Mesothelial cell of epicardium (in vitro differentiated cells): ENCODE data around the gene CDHR3. TPM values are rescaled to one million over a fixed set of nuclear protein-coding genes. Genes with fewer than 3 reads are reported as not detected.

Experiments
- DNase-seq, 2 experiments: peaks; one replicate each; pipeline ENCODE4 v3.0.0; 2021; ENCODE audit warnings: low spot score in 2 of 2; ENCODE audit not compliant: unreplicated experiment in 2 of 2
- H3K27ac Mint-ChIP-seq: 2 replicates; pipeline ENCODE4 v1.8.0; 2021; ENCODE audit warnings: mixed read lengths
- H3K27me3 Mint-ChIP-seq: 2 replicates; pipeline ENCODE4 v1.8.0; 2021; ENCODE audit warnings: low read depth, mixed read lengths
- H3K36me3 Mint-ChIP-seq: 2 replicates; pipeline ENCODE4 v1.8.0; 2021; ENCODE audit warnings: mixed read lengths
- H3K4me1 Mint-ChIP-seq: 2 replicates; pipeline ENCODE4 v1.8.0; 2021; ENCODE audit warnings: mixed read lengths
- H3K4me3 Mint-ChIP-seq: 2 replicates; pipeline ENCODE4 v1.8.0; 2021; ENCODE audit warnings: mild to moderate bottlenecking, moderate library complexity, mixed read lengths
- H3K9me3 Mint-ChIP-seq: 2 replicates; pipeline ENCODE4 v1.8.0; 2021; ENCODE audit warnings: mixed read lengths
- total RNA-seq: library from RNA; stranded (reverse); gene quantifications from 3 replicates; pipeline ENCODE4 v1.2.1, GENCODE V29; 2021
- TF ChIP-seq, protein P1 (sequence below): fragments of 200-600 bp; sonication (generic); IDR thresholded peaks from one replicate; pipeline ENCODE4 v1.5.0; 2021; ENCODE audit warnings: antibody characterized with exemption; ENCODE audit not compliant: unreplicated experiment

The CDHR3 gene
- total RNA-seq, 1 donor from 2014 or later = 3.2 TPM

DNA sequence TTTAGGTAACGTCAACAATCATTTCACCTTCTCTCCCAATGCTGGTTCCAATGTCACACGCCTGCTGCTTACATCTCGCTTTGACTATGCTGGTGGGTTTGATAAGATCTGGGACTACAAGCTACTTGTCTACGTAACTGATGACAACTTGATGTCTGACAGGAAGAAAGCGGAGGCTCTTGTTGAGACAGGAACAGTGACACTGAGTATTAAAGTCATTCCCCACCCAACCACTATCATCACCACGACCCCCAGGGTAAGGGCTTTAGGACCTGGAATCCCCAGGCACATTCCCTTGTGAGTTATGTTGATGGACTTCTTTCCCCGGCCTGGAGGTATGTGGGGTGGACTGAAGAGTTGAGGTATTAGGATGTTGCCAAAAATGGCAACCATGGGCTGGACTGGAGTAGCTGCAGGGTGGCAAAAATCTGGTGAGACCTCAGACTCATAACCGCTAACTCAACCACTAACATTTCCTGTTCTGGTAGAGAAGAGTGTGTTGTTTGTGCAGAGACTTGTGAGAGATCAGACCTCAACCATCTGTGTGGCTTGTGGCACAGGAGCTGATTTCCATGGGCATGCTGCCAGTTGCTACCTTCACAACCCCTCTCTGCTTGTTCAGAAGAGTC lies 59.2 kb downstream of the CDHR3 start:
- TF ChIP-seq, protein P1, sequence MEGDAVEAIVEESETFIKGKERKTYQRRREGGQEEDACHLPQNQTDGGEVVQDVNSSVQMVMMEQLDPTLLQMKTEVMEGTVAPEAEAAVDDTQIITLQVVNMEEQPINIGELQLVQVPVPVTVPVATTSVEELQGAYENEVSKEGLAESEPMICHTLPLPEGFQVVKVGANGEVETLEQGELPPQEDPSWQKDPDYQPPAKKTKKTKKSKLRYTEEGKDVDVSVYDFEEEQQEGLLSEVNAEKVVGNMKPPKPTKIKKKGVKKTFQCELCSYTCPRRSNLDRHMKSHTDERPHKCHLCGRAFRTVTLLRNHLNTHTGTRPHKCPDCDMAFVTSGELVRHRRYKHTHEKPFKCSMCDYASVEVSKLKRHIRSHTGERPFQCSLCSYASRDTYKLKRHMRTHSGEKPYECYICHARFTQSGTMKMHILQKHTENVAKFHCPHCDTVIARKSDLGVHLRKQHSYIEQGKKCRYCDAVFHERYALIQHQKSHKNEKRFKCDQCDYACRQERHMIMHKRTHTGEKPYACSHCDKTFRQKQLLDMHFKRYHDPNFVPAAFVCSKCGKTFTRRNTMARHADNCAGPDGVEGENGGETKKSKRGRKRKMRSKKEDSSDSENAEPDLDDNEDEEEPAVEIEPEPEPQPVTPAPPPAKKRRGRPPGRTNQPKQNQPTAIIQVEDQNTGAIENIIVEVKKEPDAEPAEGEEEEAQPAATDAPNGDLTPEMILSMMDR = no peak
- H3K27ac Mint-ChIP-seq = no peak overlapping the region

DNA sequence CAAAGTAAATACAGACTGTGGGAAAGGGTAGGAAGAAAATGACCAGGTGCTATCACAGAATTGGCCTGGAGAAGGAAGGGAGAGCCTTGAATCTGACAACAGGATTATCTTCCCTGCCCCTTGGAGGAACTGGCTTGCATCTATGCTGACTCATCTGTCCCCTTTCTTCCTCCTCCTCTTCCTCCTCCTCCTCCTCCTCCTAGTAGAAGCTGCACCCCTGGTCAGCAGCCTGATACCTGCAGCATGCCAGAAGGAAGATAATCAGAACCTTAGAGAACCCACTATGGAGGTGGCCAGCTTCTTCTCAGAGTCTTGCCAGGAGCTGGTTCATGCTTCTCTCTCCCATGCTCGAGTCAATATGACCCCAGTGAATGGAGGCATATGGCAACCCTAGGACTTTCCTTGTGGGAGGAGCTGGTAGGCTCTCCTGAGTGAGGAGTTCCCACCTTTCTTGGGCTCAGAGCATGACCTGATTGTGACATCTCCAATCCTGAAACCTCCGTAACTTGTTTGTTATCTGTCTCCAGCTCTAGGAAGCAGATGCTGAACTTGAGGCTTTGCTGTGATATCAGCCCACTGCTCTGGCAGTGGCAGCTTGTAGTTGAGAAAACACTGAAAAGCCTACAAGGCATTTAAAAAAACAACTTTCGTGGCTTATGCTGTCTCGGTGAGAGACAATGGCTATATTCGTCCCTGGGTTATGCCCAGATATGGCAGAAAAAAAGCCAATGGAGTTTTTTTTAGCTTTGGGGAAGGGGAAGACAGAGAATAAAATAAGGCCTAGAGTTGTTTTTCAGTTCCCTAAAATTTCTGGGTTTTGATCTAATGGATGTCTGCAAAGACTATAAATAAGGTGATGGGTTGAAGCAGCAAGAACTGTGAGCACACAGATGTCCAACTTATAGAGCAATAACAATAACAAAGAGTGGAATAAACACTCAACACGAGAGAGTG lies 60.6 kb downstream of the CDHR3 start:
- Mint-ChIP-seq H3K27me3 (no peaks in the 10 kb centered on the region), H3K4me1 (peaks cover 20% of the 10 kb centered on the region), H3K36me3 (no peaks in the 10 kb centered on the region), H3K9me3 (no peaks in the 10 kb centered on the region), H3K4me3 (no peak overlapping the region), H3K27ac (no peak overlapping the region)
- DNase-seq = no peak
- TF ChIP-seq, protein P1 = no peak

More for the DNA sequence above, 59.2 kb downstream of the CDHR3 start:
- Mint-ChIP-seq H3K4me1 (peaks cover 22% of the 10 kb centered on the region), H3K4me3 (no peak overlapping the region), H3K27me3 (no peaks in the 10 kb centered on the region), H3K36me3 (no peaks in the 10 kb centered on the region), H3K9me3 (no peaks in the 10 kb centered on the region)
- DNase-seq = no peak

DNA sequence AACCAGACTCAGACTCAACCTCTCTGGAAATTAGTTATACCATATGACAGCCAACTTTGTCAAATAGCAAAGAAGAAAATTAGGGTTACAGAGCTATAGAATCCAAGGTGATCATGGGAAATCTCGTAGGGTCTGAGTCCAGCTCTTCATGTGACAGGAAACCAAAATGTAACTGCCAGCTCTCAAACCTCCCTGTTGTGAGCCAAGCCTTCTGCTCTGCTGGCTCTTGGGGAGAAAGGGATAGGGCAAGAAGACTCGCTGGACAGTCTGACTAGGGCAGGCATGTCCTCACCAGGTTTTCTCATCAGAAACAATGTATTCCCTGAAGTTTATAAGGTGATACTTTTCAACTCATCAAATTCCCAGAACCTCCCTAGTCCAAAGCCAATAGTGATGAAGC lies 63.0 kb downstream of the CDHR3 start:
- no peak overlapping the region for H3K27ac Mint-ChIP-seq
- TF ChIP-seq, protein P1 = no peak
- no peak overlapping the region for H3K4me3 Mint-ChIP-seq
- peaks cover 3% of the 10 kb centered on the region for H3K4me1 Mint-ChIP-seq
- no peaks in the 10 kb centered on the region for H3K27me3 Mint-ChIP-seq
- no peaks in the 10 kb centered on the region for H3K36me3 Mint-ChIP-seq
- no peak for DNase-seq
- H3K9me3 Mint-ChIP-seq = no peaks in the 10 kb centered on the region

DNA sequence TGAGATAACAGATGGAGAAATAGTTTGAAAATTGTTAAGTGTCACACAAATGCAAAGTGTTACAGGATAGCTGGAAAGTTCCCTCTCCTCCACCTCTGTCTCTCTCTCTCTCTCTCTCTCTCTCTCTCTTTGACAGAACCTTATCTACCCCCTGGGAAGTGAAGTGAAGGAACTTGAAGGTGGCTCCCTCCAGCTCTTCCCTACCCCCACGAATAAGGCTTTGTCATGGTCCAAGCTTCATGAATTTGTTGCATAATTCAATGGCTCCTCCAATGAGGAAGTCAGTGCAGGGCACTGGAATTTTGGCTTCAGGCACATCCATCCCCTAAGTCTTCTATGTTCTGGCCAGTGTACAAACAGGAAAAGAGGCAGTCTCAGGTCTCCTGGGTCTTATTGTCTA lies 66.4 kb downstream of the CDHR3 start:
- TF ChIP-seq, protein P1 = no peak
- no peaks in the 10 kb centered on the region for H3K9me3 Mint-ChIP-seq
- no peak for DNase-seq
- H3K27me3 Mint-ChIP-seq = peaks cover 5% of the 10 kb centered on the region
- no peak overlapping the region for H3K27ac Mint-ChIP-seq
- peaks cover 10% of the 10 kb centered on the region for H3K4me1 Mint-ChIP-seq
- H3K36me3 Mint-ChIP-seq = peaks cover 1% of the 10 kb centered on the region
- no peak overlapping the region for H3K4me3 Mint-ChIP-seq

DNA sequence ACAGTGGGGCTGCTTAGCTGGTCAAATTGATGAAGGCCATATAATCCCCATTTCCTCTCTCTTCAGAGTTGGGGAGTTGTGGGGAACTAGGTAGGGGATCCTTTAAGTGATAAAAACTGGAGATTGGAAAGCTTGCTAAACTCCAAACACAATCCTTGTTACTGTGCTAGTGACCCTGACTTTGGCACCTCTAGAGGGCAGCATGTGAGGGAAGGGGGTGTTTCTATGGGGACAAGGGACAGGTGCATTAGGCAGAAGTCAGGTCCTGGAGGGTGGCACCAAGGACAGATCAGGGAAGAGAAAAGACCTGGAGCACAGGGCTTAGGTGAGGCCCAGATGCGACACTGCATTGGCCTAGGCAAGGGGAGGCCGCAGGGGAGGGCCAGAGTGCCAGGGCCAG lies 66.9 kb downstream of the CDHR3 start:
- no peak overlapping the region for H3K27ac Mint-ChIP-seq
- H3K27me3 Mint-ChIP-seq = peaks cover 5% of the 10 kb centered on the region
- TF ChIP-seq, protein P1 = no peak
- H3K4me1 Mint-ChIP-seq = peaks cover 10% of the 10 kb centered on the region
- no peaks in the 10 kb centered on the region for H3K9me3 Mint-ChIP-seq
- H3K36me3 Mint-ChIP-seq = peaks cover 1% of the 10 kb centered on the region
- no peak for DNase-seq
- H3K4me3 Mint-ChIP-seq = no peak overlapping the region
